Endothelial cell of umbilical vein (primary cell): ENCODE measurements around the gene WNT11. TPM values are rescaled to one million over a fixed set of nuclear protein-coding genes. Genes with fewer than 3 reads are reported as not detected.

Experiments
- BruUV-seq: library from RNA; stranded (reverse); fragments of 400-500 nt; replicated peaks from 2 replicates; lab custom pipeline; 2021; lab: Mats Ljungman, UMichigan
- CTCF ChIA-PET: fragments of 300-600, 350-600 bp; sonication (Branson Sonifier 250); formaldehyde crosslinking; loops from one replicate; lab custom pipeline; 2021; ENCODE audit warnings: antibody characterized with exemption, inconsistent platforms; lab: Charles Lee
- POLR2A ChIA-PET: fragments of 300-600, 350-600 bp; sonication (Branson Sonifier 250); formaldehyde crosslinking; loops from one replicate; lab custom pipeline; 2021; ENCODE audit warnings: antibody characterized with exemption, inconsistent platforms; lab: Charles Lee
- DNase-seq: peaks from one replicate; pipeline ENCODE4 v3.0.0-alpha.2; 2011; ENCODE audit warnings: low read depth, low spot score
- FAIRE-seq: peaks from 2 replicates; lab custom pipeline; 2011; peaks lifted over from hg19 to GRCh38; lab: Jason Lieb, UNC
- H2AFZ ChIP-seq: 2 replicates; pipeline ENCODE4 v1.6.0; 2012; ENCODE audit warnings: low read depth, low read length, control low read depth, inconsistent platforms
- H3K27ac ChIP-seq: 2 replicates; pipeline ENCODE4 v1.5.1; 2011; ENCODE audit warnings: low read depth, mild to moderate bottlenecking, control low read depth, low read length, moderate library complexity; ENCODE audit not compliant: insufficient read depth
- H3K27me3 ChIP-seq, 2 experiments: 2 replicates each; pipeline versions ENCODE4 v1.6.0 to v1.6.1; 2011; ENCODE audit warnings: low read length in 2 of 2, mixed read lengths in 1 of 2; ENCODE audit not compliant: control insufficient read depth in 2 of 2, insufficient read depth in 2 of 2
- H3K36me3 ChIP-seq, 2 experiments: 2 replicates in 1 of 2; 3 replicates in 1 of 2; pipeline ENCODE4 v1.5.1; 2011; ENCODE audit warnings: low read length in 2 of 2, mild to moderate bottlenecking in 1 of 2, moderate library complexity in 1 of 2; ENCODE audit not compliant: control insufficient read depth in 2 of 2, insufficient read depth in 2 of 2; ENCODE audit errors: extremely low read depth in 1 of 2
- H3K4me1 ChIP-seq: 3 replicates; pipeline ENCODE4 v1.5.1; 2011; ENCODE audit warnings: mild to moderate bottlenecking, low read length; ENCODE audit not compliant: control insufficient read depth, insufficient read depth; ENCODE audit errors: extremely low read depth
- H3K4me2 ChIP-seq: 2 replicates; pipeline ENCODE4 v1.6.1; 2011; ENCODE audit warnings: low read length, control low read depth, mixed read lengths; ENCODE audit not compliant: insufficient read depth
- H3K4me3 ChIP-seq, 3 experiments: fragments of 200-600 bp in 1 of 3; sonication (generic), shearing (Covaris generic) in 1 of 3; replicated peaks in 1 of 3; 2 replicates each; pipeline ENCODE4 v1.5.1; 2011 to 2016; ENCODE audit warnings: control low read depth in 3 of 3, low read length in 3 of 3, mild to moderate bottlenecking in 2 of 3, inconsistent platforms in 1 of 3, low read depth in 1 of 3, moderate library complexity in 1 of 3; ENCODE audit not compliant: insufficient read depth in 1 of 3
- H3K79me2 ChIP-seq: 2 replicates; pipeline ENCODE4 v1.6.0; 2012; ENCODE audit warnings: low read length, inconsistent platforms; ENCODE audit not compliant: control insufficient read depth, insufficient read depth
- H3K9ac ChIP-seq: replicated peaks from 2 replicates; pipeline ENCODE3; 2011; ENCODE audit warnings: low read length, control low read depth; ENCODE audit not compliant: insufficient read depth; ENCODE audit errors: extremely low read depth
- H3K9me1 ChIP-seq: replicated peaks from 3 replicates; pipeline ENCODE4 v1.6.0; 2011; ENCODE audit warnings: mild to moderate bottlenecking, low read length; ENCODE audit not compliant: control insufficient read depth, insufficient read depth; ENCODE audit errors: extremely low read depth
- H3K9me3 ChIP-seq: replicated peaks from 2 replicates; pipeline ENCODE4 v1.5.1; 2012; ENCODE audit warnings: low read length, inconsistent platforms; ENCODE audit not compliant: control insufficient read depth, insufficient read depth
- H4K20me1 ChIP-seq: replicated peaks from 2 replicates; pipeline ENCODE3; 2011; ENCODE audit warnings: mild to moderate bottlenecking, low read length; ENCODE audit not compliant: control insufficient read depth, insufficient read depth; ENCODE audit errors: extremely low read depth
- CTCF ChIP-seq, 2 donors: IDR thresholded peaks; 1 replicate in 1 of 2; 2 replicates in 1 of 2; pipeline ENCODE4 v1.5.1; 2011; ENCODE audit warnings: low read length in 2 of 2, mild to moderate bottlenecking in 2 of 2, moderate library complexity in 2 of 2, control low read depth in 1 of 2, inconsistent platforms in 1 of 2, low read depth in 1 of 2; ENCODE audit not compliant: insufficient read depth in 1 of 2; ENCODE audit errors: extremely low read depth in 1 of 2
- EZH2 ChIP-seq: IDR thresholded peaks from 2 replicates; pipeline ENCODE4 v1.6.1; 2012; ENCODE audit warnings: borderline replicate concordance, low read depth, mild to moderate bottlenecking, moderate library complexity, low read length, inconsistent platforms; ENCODE audit not compliant: severe bottlenecking
- FOS ChIP-seq: IDR thresholded peaks from 2 replicates; pipeline ENCODE4 v1.6.1; 2011; ENCODE audit warnings: mild to moderate bottlenecking, low read length, moderate library complexity, borderline replicate concordance; ENCODE audit not compliant: insufficient read depth
- GATA2 ChIP-seq: IDR thresholded peaks from 2 replicates; pipeline ENCODE4 v1.7.0; 2011; ENCODE audit warnings: low read depth, mild to moderate bottlenecking, moderate library complexity, mixed read lengths, low read length; ENCODE audit not compliant: insufficient read length, insufficient read depth
- JUN ChIP-seq: IDR thresholded peaks from 2 replicates; pipeline ENCODE4 v1.6.1; 2011; ENCODE audit warnings: borderline replicate concordance, low read depth; ENCODE audit not compliant: insufficient read length, insufficient read depth
- MYC ChIP-seq: IDR thresholded peaks from one replicate; pipeline ENCODE4 v1.6.1; 2011; ENCODE audit warnings: mild to moderate bottlenecking, low read depth, low read length
- POLR2A ChIP-seq: IDR thresholded peaks from 2 replicates; pipeline ENCODE4 v1.6.1; 2012; ENCODE audit warnings: low read depth, mild to moderate bottlenecking, control low read depth, low read length
- POLR2AphosphoS5 ChIP-seq: IDR thresholded peaks from 2 replicates; pipeline ENCODE4 v1.6.1; 2012; ENCODE audit warnings: low read depth, mild to moderate bottlenecking, control low read depth, low read length, moderate library complexity; ENCODE audit not compliant: insufficient read depth
- dilution Hi-C: fragments of 300-500 bp; cut with MboI; formaldehyde crosslinking; loops from one replicate; pipeline ENCODE4 v1.15.0; 2019; ENCODE audit warnings: low sequenced_read_pairs; ENCODE audit not compliant: extremely low pct_ligation_motif_present
- intact Hi-C: fragments of 100-400 bp; cut with micrococcal nuclease; formaldehyde crosslinking; loops from one replicate; pipeline ENCODE4 v1.10.0; 2022
- polyA plus RNA-seq, 4 experiments: library from polyadenylated mRNA; depleted of rRNA in 3 of 4; stranded (reverse) in 3 of 4; unstranded in 1 of 4; fragments of >200 nt; gene quantifications; 2 replicates each; pipeline versions ENCODE4 v1.2.1 to v1.2.3, GENCODE V29; 2011 to 2012; ENCODE audit warnings: missing spikeins in 1 of 4
- total RNA-seq: library from RNA; stranded (reverse); gene quantifications from 2 replicates; pipeline ENCODE4 v1.2.3, GENCODE V29; 2021
- TF ChIP-seq, protein P1 (sequence below): IDR thresholded peaks from 2 replicates; pipeline ENCODE4 v1.6.1; 2011; ENCODE audit not compliant: insufficient read depth, insufficient read length

Gene WNT11
- total and polyA plus RNA-seq, 2 donors (not counting 3 experiments of a cell fraction or from before 2014, with no cell fraction given) = not detected

- DNase-seq = no peak
- H3K27ac ChIP-seq = no peak overlapping the region
- no TSS peak for BruUV-seq
- peaks cover 4% of the 10 kb centered on the region for H3K4me1 ChIP-seq
- H3K9me3 ChIP-seq = no peaks in the 10 kb centered on the region
- ChIA-PET POLR2A (no interaction called here), CTCF (interaction anchor here (1.2 to 1.5 kb wide), 4 partner anchors 11 to 89 kb away, joined by 4 read pairs; no protein-coding TSS in a partner anchor)
- intact Hi-C loops = no loop called here
- H3K4me3 ChIP-seq = no peak overlapping the region
- dilution Hi-C loops = no loop called here
- H3K9ac ChIP-seq = no peak overlapping the region
- no peaks in the 10 kb centered on the region for H3K9me1 ChIP-seq
- no peaks in the 10 kb centered on the region for H3K27me3 ChIP-seq
- H3K79me2 ChIP-seq = no peaks in the 10 kb centered on the region
- no peak for FAIRE-seq
- no peak overlapping the region for H3K4me2 ChIP-seq
- no peak overlapping the region for H2AFZ ChIP-seq
- TF ChIP-seq JUN (no peak), POLR2AphosphoS5 (no peak), MYC (no peak), POLR2A (no peak), CTCF (IDR thresholded peaks at IDR 0.05; ENCODE audit: extremely low read depth in 1 of 2, insufficient read depth in 1 of 2, low read depth in 1 of 2, low read length in 2 of 2) (no peak), EZH2 (no peak), GATA2 (no peak), FOS (no peak)
- TF ChIP-seq, protein P1, sequence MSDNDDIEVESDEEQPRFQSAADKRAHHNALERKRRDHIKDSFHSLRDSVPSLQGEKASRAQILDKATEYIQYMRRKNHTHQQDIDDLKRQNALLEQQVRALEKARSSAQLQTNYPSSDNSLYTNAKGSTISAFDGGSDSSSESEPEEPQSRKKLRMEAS = no peak
- no peaks in the 10 kb centered on the region for H3K36me3 ChIP-seq
- H4K20me1 ChIP-seq = no peaks in the 10 kb centered on the region
These were observed 23.5 kb upstream of the WNT11 start for GRCh38 chr11:76229690-76230240.
